SK-N-SH treated with all-trans-retinoic acid at 6 μM for 48 hours (cell line): ENCODE results near the gene CHST15.

Source experiments
- ATAC-seq: fragments of 200-7000 bp; cut with Tn5 transposase; 3 replicates; pipeline ENCODE4 v1.9.1; 2020; ENCODE audit warnings: mild to moderate bottlenecking, moderate library complexity
- ARNTL ChIP-seq: fragments of 450-650 bp; formaldehyde crosslinking; IDR thresholded peaks from 2 replicates; pipeline ENCODE4 v1.5.0; 2020; ENCODE audit warnings: low read depth, mild to moderate bottlenecking, moderate library complexity, borderline replicate concordance
- BACH2 ChIP-seq: fragments of 250-450 bp; sonication (Bioruptor Pico); IDR thresholded peaks from 2 replicates; pipeline ENCODE4 v1.9.0; 2021; ENCODE audit warnings: mild to moderate bottlenecking, borderline replicate concordance
- CSDC2 ChIP-seq: fragments of 250-450 bp; sonication (Bioruptor Pico); IDR thresholded peaks from 2 replicates; pipeline ENCODE4 v1.5.0; 2020; ENCODE audit warnings: mild to moderate bottlenecking, moderate library complexity
- ESRRG ChIP-seq: fragments of 250-450 bp; sonication (Bioruptor Pico); IDR thresholded peaks from 2 replicates; pipeline ENCODE4 v1.6.1; 2021; ENCODE audit warnings: mild to moderate bottlenecking
- GLIS3 ChIP-seq: fragments of 250-450 bp; sonication (Bioruptor Pico); IDR thresholded peaks from 2 replicates; pipeline ENCODE4 v1.5.0; 2020; ENCODE audit warnings: mild to moderate bottlenecking, moderate library complexity
- ISL1 ChIP-seq: fragments of 250-450 bp; sonication (Bioruptor Pico); IDR thresholded peaks from 2 replicates; pipeline ENCODE4 v2.1.2; 2022; ENCODE audit warnings: mild to moderate bottlenecking, moderate library complexity
- OSR1 ChIP-seq: fragments of 250-450 bp; sonication (Bioruptor Pico); IDR thresholded peaks from 2 replicates; pipeline ENCODE4 v1.8.0; 2022; ENCODE audit warnings: moderate library complexity, mild to moderate bottlenecking, inconsistent platforms
- POU6F1 ChIP-seq: fragments of 250-450 bp; sonication (Bioruptor Pico); IDR thresholded peaks from 2 replicates; pipeline ENCODE4 v1.8.0; 2021; ENCODE audit warnings: low read depth, mild to moderate bottlenecking, moderate library complexity, borderline replicate concordance
- RARB ChIP-seq: fragments of 250-450 bp; sonication (Bioruptor Pico); IDR thresholded peaks from 2 replicates; pipeline ENCODE4 v1.8.0; 2021; ENCODE audit warnings: mild to moderate bottlenecking, moderate library complexity
- TCF4 ChIP-seq: fragments of 250-450 bp; sonication (Bioruptor Pico); IDR thresholded peaks from 2 replicates; pipeline ENCODE4 v1.8.0; 2021; ENCODE audit warnings: mild to moderate bottlenecking, moderate library complexity, borderline replicate concordance
- TOX ChIP-seq: fragments of 250-450 bp; sonication (Bioruptor Pico); IDR thresholded peaks from 2 replicates; pipeline ENCODE4 v1.8.0; 2021; ENCODE audit warnings: mild to moderate bottlenecking, moderate library complexity, borderline replicate concordance
- TSHZ2 ChIP-seq: fragments of 250-450 bp; sonication (Bioruptor Pico); IDR thresholded peaks from 2 replicates; pipeline ENCODE4 v1.5.0; 2020; ENCODE audit warnings: mild to moderate bottlenecking, moderate library complexity
- ZC3H10 ChIP-seq: fragments of 250-450 bp; sonication (Bioruptor Pico); IDR thresholded peaks from 2 replicates; pipeline ENCODE4 v1.5.1; 2021; ENCODE audit warnings: mild to moderate bottlenecking, moderate library complexity
- ZFP30 ChIP-seq: fragments of 450-650 bp; formaldehyde crosslinking; IDR thresholded peaks from 2 replicates; pipeline ENCODE4 v1.5.0; 2022; ENCODE audit warnings: mild to moderate bottlenecking, moderate library complexity
- ZNF565 ChIP-seq: fragments of 450-650 bp; formaldehyde crosslinking; conservative IDR thresholded peaks from 2 replicates; pipeline ENCODE4 v1.5.0; 2020; ENCODE audit warnings: low read depth, mild to moderate bottlenecking, moderate library complexity
- ZNF70 ChIP-seq: fragments of 450-650 bp; formaldehyde crosslinking; IDR thresholded peaks from 2 replicates; pipeline ENCODE4 v1.5.0; 2020; ENCODE audit warnings: mild to moderate bottlenecking, moderate library complexity
- ZNF8 ChIP-seq: fragments of 450-650 bp; formaldehyde crosslinking; IDR thresholded peaks from 2 replicates; pipeline ENCODE4 v1.5.0; 2020; ENCODE audit warnings: mild to moderate bottlenecking, moderate library complexity
- TF ChIP-seq, protein P1 (sequence below): fragments of 250-450 bp; sonication (Bioruptor Pico); IDR thresholded peaks from 2 replicates; pipeline ENCODE4 v1.8.0; 2020; ENCODE audit warnings: mild to moderate bottlenecking, moderate library complexity, borderline replicate concordance

CHST15 gene

GRCh38 chr10:124008187-124008586 lies 85.2 kb downstream of the CHST15 start:
- no peak for ATAC-seq
- TF ChIP-seq TSHZ2 (CRISPR knock-in tag), result no peak
- no peak for TF ChIP-seq BACH2 (CRISPR knock-in tag)
- TF ChIP-seq ISL1 (CRISPR knock-in tag), result no peak
- TF ChIP-seq CSDC2, result no peak
- no peak for TF ChIP-seq ESRRG (CRISPR knock-in tag)
- TF ChIP-seq ZC3H10 (CRISPR knock-in tag), result no peak
- TF ChIP-seq POU6F1, result no peak
- no peak for TF ChIP-seq ZNF70 (CRISPR knock-in tag)
- TF ChIP-seq, protein P1, sequence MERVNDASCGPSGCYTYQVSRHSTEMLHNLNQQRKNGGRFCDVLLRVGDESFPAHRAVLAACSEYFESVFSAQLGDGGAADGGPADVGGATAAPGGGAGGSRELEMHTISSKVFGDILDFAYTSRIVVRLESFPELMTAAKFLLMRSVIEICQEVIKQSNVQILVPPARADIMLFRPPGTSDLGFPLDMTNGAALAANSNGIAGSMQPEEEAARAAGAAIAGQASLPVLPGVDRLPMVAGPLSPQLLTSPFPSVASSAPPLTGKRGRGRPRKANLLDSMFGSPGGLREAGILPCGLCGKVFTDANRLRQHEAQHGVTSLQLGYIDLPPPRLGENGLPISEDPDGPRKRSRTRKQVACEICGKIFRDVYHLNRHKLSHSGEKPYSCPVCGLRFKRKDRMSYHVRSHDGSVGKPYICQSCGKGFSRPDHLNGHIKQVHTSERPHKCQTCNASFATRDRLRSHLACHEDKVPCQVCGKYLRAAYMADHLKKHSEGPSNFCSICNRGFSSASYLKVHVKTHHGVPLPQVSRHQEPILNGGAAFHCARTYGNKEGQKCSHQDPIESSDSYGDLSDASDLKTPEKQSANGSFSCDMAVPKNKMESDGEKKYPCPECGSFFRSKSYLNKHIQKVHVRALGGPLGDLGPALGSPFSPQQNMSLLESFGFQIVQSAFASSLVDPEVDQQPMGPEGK, result no peak
- no peak for TF ChIP-seq TCF4 (CRISPR knock-in tag)
- TF ChIP-seq ZFP30 (CRISPR knock-in tag), result no peak
- TF ChIP-seq GLIS3, result no peak
- TF ChIP-seq ARNTL (CRISPR knock-in tag), result no peak
- no peak for TF ChIP-seq OSR1
- no peak for TF ChIP-seq RARB (CRISPR knock-in tag)
- TF ChIP-seq ZNF8 (CRISPR knock-in tag), result no peak

DNA sequence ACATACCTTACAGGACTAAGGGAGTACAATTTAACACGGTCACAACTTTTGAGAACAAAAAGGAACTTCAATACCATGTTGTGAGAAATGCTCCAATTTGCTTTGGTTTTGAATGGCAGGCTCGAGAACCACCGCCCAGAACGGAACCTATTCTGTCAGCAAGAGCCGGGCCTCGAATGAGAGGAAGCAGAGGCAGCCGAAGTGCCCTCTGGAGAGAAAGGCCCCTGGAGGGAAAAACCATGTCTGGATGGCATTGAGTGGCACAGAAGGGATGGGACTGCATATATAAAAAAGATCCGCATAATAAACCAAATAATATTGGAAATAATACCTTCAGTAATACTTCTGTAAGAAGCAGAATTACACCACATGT lies 85.6 kb downstream of the CHST15 start:
- TF ChIP-seq ZC3H10 (CRISPR knock-in tag) (no peak), ESRRG (CRISPR knock-in tag) (no peak), BACH2 (CRISPR knock-in tag) (no peak), CSDC2 (no peak), POU6F1 (no peak), ZNF565 (CRISPR knock-in tag) (no peak), GLIS3 (no peak), ARNTL (CRISPR knock-in tag) (no peak), OSR1 (no peak), RARB (CRISPR knock-in tag) (no peak), TSHZ2 (CRISPR knock-in tag) (no peak), TOX (CRISPR knock-in tag) (no peak), ISL1 (CRISPR knock-in tag) (no peak), ZNF70 (CRISPR knock-in tag) (no peak)
- TF ChIP-seq, protein P1, result no peak
- no peak for ATAC-seq
